ENCODE data around the gene ZNF565.
A peak's percentile ranks its signal among the peaks of the same experiment; 100 is the strongest.

ZNF565 gene

DNA sequence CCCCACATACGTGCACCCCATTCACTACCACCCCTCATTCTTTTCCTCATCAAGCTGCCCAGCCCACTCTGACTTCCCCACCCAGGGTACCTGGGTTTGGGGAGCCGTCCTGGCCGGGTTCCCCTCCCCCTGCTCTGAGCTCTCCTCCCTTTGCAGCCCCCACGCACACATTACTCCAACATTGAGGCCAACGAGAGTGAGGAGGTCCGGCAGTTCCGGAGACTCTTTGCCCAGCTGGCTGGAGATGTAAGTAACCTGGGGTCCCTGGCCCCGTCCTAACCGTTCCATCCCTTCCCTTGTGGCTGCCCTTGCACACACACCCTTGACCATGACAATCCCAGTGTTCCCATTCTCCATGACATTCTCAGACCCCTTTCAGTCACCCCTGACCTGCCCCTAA, 72.0 kb downstream of the ZNF565 start:
- ChIA-PET POLR2A (no interaction called here), CTCF (interaction anchor here (1.9 kb wide), 1 partner anchor 15 kb away, joined by 8 read pairs; no protein-coding TSS in a partner anchor)
- TF ChIP-seq, protein P1, sequence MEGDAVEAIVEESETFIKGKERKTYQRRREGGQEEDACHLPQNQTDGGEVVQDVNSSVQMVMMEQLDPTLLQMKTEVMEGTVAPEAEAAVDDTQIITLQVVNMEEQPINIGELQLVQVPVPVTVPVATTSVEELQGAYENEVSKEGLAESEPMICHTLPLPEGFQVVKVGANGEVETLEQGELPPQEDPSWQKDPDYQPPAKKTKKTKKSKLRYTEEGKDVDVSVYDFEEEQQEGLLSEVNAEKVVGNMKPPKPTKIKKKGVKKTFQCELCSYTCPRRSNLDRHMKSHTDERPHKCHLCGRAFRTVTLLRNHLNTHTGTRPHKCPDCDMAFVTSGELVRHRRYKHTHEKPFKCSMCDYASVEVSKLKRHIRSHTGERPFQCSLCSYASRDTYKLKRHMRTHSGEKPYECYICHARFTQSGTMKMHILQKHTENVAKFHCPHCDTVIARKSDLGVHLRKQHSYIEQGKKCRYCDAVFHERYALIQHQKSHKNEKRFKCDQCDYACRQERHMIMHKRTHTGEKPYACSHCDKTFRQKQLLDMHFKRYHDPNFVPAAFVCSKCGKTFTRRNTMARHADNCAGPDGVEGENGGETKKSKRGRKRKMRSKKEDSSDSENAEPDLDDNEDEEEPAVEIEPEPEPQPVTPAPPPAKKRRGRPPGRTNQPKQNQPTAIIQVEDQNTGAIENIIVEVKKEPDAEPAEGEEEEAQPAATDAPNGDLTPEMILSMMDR (IDR thresholded peaks at IDR 0.05; ENCODE audit: control extremely low read depth, extremely low read depth, low read depth, missing control alignments): no peak
- DNase-seq (ENCODE audit: extremely low spot score): no peak

DNA sequence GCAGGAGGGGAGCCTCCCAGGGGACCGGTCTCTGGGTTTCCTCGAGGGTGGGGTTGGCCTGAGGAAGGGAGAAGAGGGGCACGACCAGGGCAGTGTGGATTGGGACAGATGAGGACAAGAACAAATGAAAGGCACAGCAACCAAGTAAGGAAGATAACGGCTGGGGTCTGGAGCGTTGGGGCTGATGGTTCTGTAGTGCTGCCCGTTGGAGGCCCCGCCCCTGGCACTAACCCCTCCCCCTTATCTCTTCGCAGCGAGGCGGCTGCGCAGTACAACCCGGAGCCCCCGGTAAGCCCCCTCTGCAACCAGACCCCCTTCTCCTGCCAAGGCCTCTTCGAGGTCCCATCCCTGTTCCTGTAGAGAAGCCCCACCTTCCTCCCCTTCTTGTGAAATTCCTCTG, 72.4 kb downstream of the ZNF565 start:
- ChIA-PET CTCF (interaction anchor here (1.9 kb wide), 1 partner anchor 14 kb away, joined by 8 read pairs; no protein-coding TSS in a partner anchor), POLR2A (no interaction called here)
- TF ChIP-seq, protein P1 (IDR thresholded peaks at IDR 0.05; ENCODE audit: control extremely low read depth, extremely low read depth, low read depth, missing control alignments): no peak
- no peak for DNase-seq (ENCODE audit: extremely low spot score)

- TF ChIP-seq, protein P1 (IDR thresholded peaks at IDR 0.05; ENCODE audit: control extremely low read depth, extremely low read depth, low read depth, missing control alignments): no peak
- DNase-seq (ENCODE audit: extremely low spot score): peak; percentile 94
- CTCF ChIA-PET: interaction anchor here (1.9 kb wide), 1 partner anchor 14 kb away, joined by 8 read pairs; no protein-coding TSS in a partner anchor
- POLR2A ChIA-PET: no interaction called here
These were observed 73.2 kb downstream of the ZNF565 start for GRCh38 chr19:36141039-36141927.

- TF ChIP-seq, protein P1 (IDR thresholded peaks at IDR 0.05; ENCODE audit: control extremely low read depth, extremely low read depth, low read depth, missing control alignments): no peak
- POLR2A ChIA-PET: no interaction called here
- peak; percentile 77 for DNase-seq (ENCODE audit: extremely low spot score)
- CTCF ChIA-PET: interaction anchor here (0.8 to 5.5 kb wide), 3 partner anchors 9 to 13 kb away, joined by 3 to 47 read pairs (median 3); no protein-coding TSS in a partner anchor
These were observed 74.0 kb downstream of the ZNF565 start for GRCh38 chr19:36140304-36141038.

DNA sequence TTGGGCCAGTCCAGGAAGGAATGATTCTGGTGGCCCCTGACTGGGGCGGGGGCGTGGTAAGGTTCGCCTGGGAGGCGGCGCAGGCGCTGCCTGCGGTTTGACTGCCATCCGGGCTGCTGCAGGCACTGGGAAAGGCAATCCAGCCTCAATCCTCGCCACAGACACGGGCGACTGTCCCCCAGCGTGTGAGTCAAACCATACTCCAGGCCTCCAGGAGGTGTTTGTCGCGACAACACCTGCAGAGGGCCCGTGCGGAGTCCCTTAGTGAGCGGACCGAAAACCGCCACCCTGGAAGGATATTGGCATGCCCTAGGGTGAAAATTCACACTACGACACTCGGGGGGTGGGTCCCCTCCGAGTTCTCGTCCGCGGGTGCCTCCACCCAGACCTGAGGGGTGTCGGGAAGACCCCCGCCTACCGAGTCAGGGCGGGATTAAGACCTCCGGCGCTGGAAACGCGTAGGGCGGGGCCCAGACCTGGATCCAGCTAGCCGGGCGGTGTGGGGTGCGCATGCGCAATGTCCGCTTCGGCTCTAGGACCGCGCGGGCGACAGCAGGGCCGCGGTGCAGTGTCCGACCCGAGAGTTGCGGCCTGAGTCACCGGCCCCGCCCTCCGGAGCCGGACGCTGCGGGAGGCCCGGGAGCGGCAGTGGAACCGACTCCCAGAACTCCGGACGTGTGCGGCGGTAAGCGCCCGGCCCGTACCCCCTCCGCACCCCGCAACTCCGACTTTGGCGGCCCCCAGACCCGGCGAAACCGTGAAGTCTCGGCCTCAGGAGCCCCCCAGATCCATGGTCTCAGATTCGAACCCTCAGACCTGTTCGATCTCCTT, 74.8 kb downstream of the ZNF565 start, which contains the start of gene CAPNS1:
Gene CAPNS1 (plus strand): TSS at position 594 of the 831 bp plus-strand sequence. CDS start 946 bp downstream, outside the sequence.
- ChIA-PET CTCF (interaction anchor here (0.8 to 5.5 kb wide), 3 partner anchors 9 to 13 kb away, joined by 3 to 47 read pairs (median 3); no protein-coding TSS in a partner anchor), POLR2A (interaction anchor here (0.5 kb wide), 2 partner anchors 8 to 64 kb away, joined by 4 to 5 read pairs; no protein-coding TSS in a partner anchor)
- peak; percentile 98 for DNase-seq (ENCODE audit: extremely low spot score)

More for the DNA sequence above, 74.8 kb downstream of the ZNF565 start, which contains the start of gene CAPNS1:
- TF ChIP-seq, protein P1 (IDR thresholded peaks at IDR 0.05; ENCODE audit: control extremely low read depth, extremely low read depth, low read depth, missing control alignments): no peak

Measured in GM10248 (cell line).